Suprapubic skin (tissue), 4 donors: Measurements from ENCODE around the gene CEACAM4. TPM values are rescaled to one million over a fixed set of nuclear protein-coding genes. Genes with fewer than 3 reads are reported as not detected.

Experiments
- DNase-seq, 2 donors: peaks; one replicate each; pipeline ENCODE4 v3.0.0-alpha.2; 2019; ENCODE audit warnings: low spot score in 2 of 2
- H3K27ac ChIP-seq: fragments of 200-600 bp; sonication (generic); one replicate; pipeline ENCODE4 v1.5.1; 2019
- H3K27me3 ChIP-seq: fragments of 200-600 bp; sonication (generic); one replicate; pipeline ENCODE4 v1.5.1; 2019
- H3K36me3 ChIP-seq: fragments of 200-600 bp; sonication (generic); one replicate; pipeline ENCODE4 v1.5.1; 2019
- H3K4me1 ChIP-seq: fragments of 200-600 bp; sonication (generic); one replicate; pipeline ENCODE4 v1.5.1; 2019
- H3K4me3 ChIP-seq: fragments of 200-600 bp; sonication (generic); one replicate; pipeline ENCODE4 v1.5.1; 2019; ENCODE audit warnings: mild to moderate bottlenecking
- H3K9me3 ChIP-seq: fragments of 200-600 bp; sonication (generic); one replicate; pipeline ENCODE4 v1.5.1; 2019
- CTCF ChIP-seq, 2 donors: fragments of 200-600 bp in 1 of 2; fragments of 450-650 bp in 1 of 2; sonication (generic) in 1 of 2; IDR thresholded peaks; one replicate each; pipeline ENCODE4 v1.5.1; 2016 to 2019; ENCODE audit warnings: antibody characterized with exemption in 2 of 2, mild to moderate bottlenecking in 1 of 2, moderate library complexity in 1 of 2
- EP300 ChIP-seq: sonication (generic); formaldehyde crosslinking; IDR thresholded peaks from one replicate; pipeline ENCODE4 v1.6.1; 2017; ENCODE audit warnings: antibody characterized with exemption
- POLR2A ChIP-seq, 2 donors: fragments of 450-650 bp; IDR thresholded peaks; one replicate each; pipeline ENCODE4 v1.6.1; 2017; ENCODE audit warnings: antibody characterized with exemption in 2 of 2, mild to moderate bottlenecking in 2 of 2, moderate library complexity in 2 of 2
- POLR2AphosphoS5 ChIP-seq, 3 donors: sonication (generic); formaldehyde crosslinking; IDR thresholded peaks; one replicate each; pipeline ENCODE4 v1.6.1; 2017; ENCODE audit warnings: antibody characterized with exemption in 3 of 3
- WGBS: methylation state at CpG from one replicate; pipeline ENCODE4 v1.1.5; 2018; 5-methylcytosine and 5-hydroxymethylcytosine counted together
- total RNA-seq, 4 donors: library from RNA; depleted of rRNA; stranded (reverse); fragments of >200 nt; gene quantifications; one replicate each; pipeline ENCODE4 v1.1.0, GENCODE V29; 2016

CEACAM4 gene
- total RNA-seq, 4 donors from 2014 or later = 1.9 TPM; not detected in 3

GRCh38 chr19:41641879-41642485 lies 15.1 kb upstream of the CEACAM4 start:
- Histone ChIP-seq H3K9me3 (no peaks in the 10 kb centered on the region), H3K4me1 (no peaks in the 10 kb centered on the region), H3K36me3 (no peaks in the 10 kb centered on the region), H3K27me3 (peaks cover 13% of the 10 kb centered on the region), H3K27ac (no peak overlapping the region), H3K4me3 (no peak overlapping the region)
- DNase-seq = no peak
- WGBS = 8% methylated on average over 6 of the region's 6 CpGs
- TF ChIP-seq POLR2AphosphoS5 (IDR thresholded peaks at IDR 0.05) (no peak), CTCF (IDR thresholded peaks at IDR 0.05) (peak; percentile 59 to 80), EP300 (no peak), POLR2A (IDR thresholded peaks at IDR 0.05) (no peak)

- Histone ChIP-seq H3K4me1 (no peaks in the 10 kb centered on the region), H3K4me3 (no peak overlapping the region), H3K27me3 (peaks cover 13% of the 10 kb centered on the region), H3K36me3 (no peaks in the 10 kb centered on the region), H3K9me3 (peaks cover 3% of the 10 kb centered on the region), H3K27ac (no peak overlapping the region)
- 35% methylated on average over 5 of the region's 6 CpGs for WGBS
- DNase-seq = no peak
- TF ChIP-seq EP300 (no peak), CTCF (IDR thresholded peaks at IDR 0.05) (no peak), POLR2A (IDR thresholded peaks at IDR 0.05) (no peak), POLR2AphosphoS5 (IDR thresholded peaks at IDR 0.05) (no peak)
Observed at GRCh38 chr19:41638641-41639081, 11.8 kb upstream of the CEACAM4 start.

GRCh38 chr19:41637484-41637883 lies 10.6 kb upstream of the CEACAM4 start:
- 64% methylated on average over 2 of the region's 2 CpGs for WGBS
- Histone ChIP-seq H3K27ac (no peak overlapping the region), H3K27me3 (peaks cover 13% of the 10 kb centered on the region), H3K36me3 (no peaks in the 10 kb centered on the region), H3K4me1 (no peaks in the 10 kb centered on the region), H3K9me3 (peaks cover 3% of the 10 kb centered on the region), H3K4me3 (no peak overlapping the region)
- TF ChIP-seq POLR2A (IDR thresholded peaks at IDR 0.05) (no peak), POLR2AphosphoS5 (IDR thresholded peaks at IDR 0.05) (no peak)
- no peak for DNase-seq

GRCh38 chr19:41627966-41628675 lies 1.2 kb upstream of the CEACAM4 start:
- peaks cover 19% of the 10 kb centered on the region for H3K27me3 ChIP-seq
- H3K27ac ChIP-seq = no peak overlapping the region
- H3K4me1 ChIP-seq = no peaks in the 10 kb centered on the region
- TF ChIP-seq CTCF (IDR thresholded peaks at IDR 0.05) (no peak), POLR2A (IDR thresholded peaks at IDR 0.05) (no peak), EP300 (no peak), POLR2AphosphoS5 (IDR thresholded peaks at IDR 0.05) (no peak)
- no peaks in the 10 kb centered on the region for H3K9me3 ChIP-seq
- no peak overlapping the region for H3K4me3 ChIP-seq
- WGBS = 77% methylated on average over 5 of the region's 8 CpGs
- no peaks in the 10 kb centered on the region for H3K36me3 ChIP-seq
- DNase-seq = no peak

- WGBS = 47% methylated on average over 3 of the region's 3 CpGs
- Histone ChIP-seq H3K9me3 (no peaks in the 10 kb centered on the region), H3K27ac (no peak overlapping the region), H3K4me3 (peak overlapping the region; percentile 7), H3K36me3 (no peaks in the 10 kb centered on the region), H3K27me3 (peaks cover 19% of the 10 kb centered on the region), H3K4me1 (no peaks in the 10 kb centered on the region)
- no peak for DNase-seq
- TF ChIP-seq POLR2AphosphoS5 (IDR thresholded peaks at IDR 0.05) (no peak), POLR2A (IDR thresholded peaks at IDR 0.05) (no peak), CTCF (IDR thresholded peaks at IDR 0.05) (no peak), EP300 (no peak)
Observed at GRCh38 chr19:41626278-41626677, 596 bp downstream of the CEACAM4 start.
